Activated naive CD4-positive, alpha-beta T cell treated with anti-CD3 and anti-CD28 coated beads, Interleukin-2, amount 50 U/mL, for 24 hours (primary cell): ENCODE results near the gene PMPCA.

ENCODE experiments used
- H3K27ac Mint-ChIP-seq: one replicate; pipeline ENCODE4 v1.8.0; 2021; ENCODE audit warnings: mild to moderate bottlenecking, mixed read lengths
- H3K27me3 Mint-ChIP-seq: one replicate; pipeline ENCODE4 v1.8.0; 2021; ENCODE audit warnings: mixed read lengths
- H3K36me3 Mint-ChIP-seq: one replicate; pipeline ENCODE4 v1.8.0; 2021; ENCODE audit warnings: mixed read lengths
- H3K4me1 Mint-ChIP-seq: one replicate; pipeline ENCODE4 v1.8.0; 2021; ENCODE audit warnings: mixed read lengths
- H3K4me3 Mint-ChIP-seq: one replicate; pipeline ENCODE4 v1.8.0; 2021; ENCODE audit warnings: mild to moderate bottlenecking, mixed read lengths
- H3K9me3 Mint-ChIP-seq: one replicate; pipeline ENCODE4 v1.8.0; 2021; ENCODE audit warnings: mixed read lengths

PMPCA gene

GRCh38 chr9:136443087-136443486 lies 32.6 kb downstream of the PMPCA start:
- Mint-ChIP-seq H3K27me3 (no peaks in the 10 kb centered on the region), H3K9me3 (no peaks in the 10 kb centered on the region), H3K4me3 (no peak overlapping the region), H3K36me3 (peaks cover 2% of the 10 kb centered on the region), H3K4me1 (peaks cover 4% of the 10 kb centered on the region), H3K27ac (peak overlapping the region; percentile 59)

GRCh38 chr9:136443687-136444086 lies 33.2 kb downstream of the PMPCA start:
- Mint-ChIP-seq H3K9me3 (no peaks in the 10 kb centered on the region), H3K4me3 (no peak overlapping the region), H3K4me1 (no peaks in the 10 kb centered on the region), H3K36me3 (peaks cover 2% of the 10 kb centered on the region), H3K27me3 (no peaks in the 10 kb centered on the region), H3K27ac (no peak overlapping the region)

- no peaks in the 10 kb centered on the region for H3K27me3 Mint-ChIP-seq
- no peaks in the 10 kb centered on the region for H3K4me1 Mint-ChIP-seq
- H3K4me3 Mint-ChIP-seq, result no peak overlapping the region
- no peaks in the 10 kb centered on the region for H3K9me3 Mint-ChIP-seq
- H3K27ac Mint-ChIP-seq, result no peak overlapping the region
- peaks cover 2% of the 10 kb centered on the region for H3K36me3 Mint-ChIP-seq
These were observed 33.6 kb downstream of the PMPCA start for GRCh38 chr9:136444102-136444501.

GRCh38 chr9:136445799-136446198 lies 35.3 kb downstream of the PMPCA start:
- Mint-ChIP-seq H3K4me3 (no peak overlapping the region), H3K9me3 (no peaks in the 10 kb centered on the region)

GRCh38 chr9:136447173-136447778 lies 36.8 kb downstream of the PMPCA start:
- peaks cover 6% of the 10 kb centered on the region for H3K36me3 Mint-ChIP-seq
- H3K4me3 Mint-ChIP-seq, result no peak overlapping the region
- H3K27ac Mint-ChIP-seq, result peak overlapping the region; percentile 65
- H3K4me1 Mint-ChIP-seq, result no peaks in the 10 kb centered on the region
- H3K9me3 Mint-ChIP-seq, result no peaks in the 10 kb centered on the region
- no peaks in the 10 kb centered on the region for H3K27me3 Mint-ChIP-seq

More at GRCh38 chr9:136445799-136446198, 35.3 kb downstream of the PMPCA start:
- H3K27ac Mint-ChIP-seq, result no peak overlapping the region
- H3K36me3 Mint-ChIP-seq, result peaks cover 6% of the 10 kb centered on the region
- H3K4me1 Mint-ChIP-seq, result no peaks in the 10 kb centered on the region
- no peaks in the 10 kb centered on the region for H3K27me3 Mint-ChIP-seq

- Mint-ChIP-seq H3K27ac (no peak overlapping the region), H3K36me3 (peaks cover 12% of the 10 kb centered on the region), H3K9me3 (no peaks in the 10 kb centered on the region), H3K4me3 (no peak overlapping the region), H3K4me1 (no peaks in the 10 kb centered on the region), H3K27me3 (no peaks in the 10 kb centered on the region)
These were observed 38.2 kb downstream of the PMPCA start for GRCh38 chr9:136448655-136449054.

- H3K27me3 Mint-ChIP-seq, result no peaks in the 10 kb centered on the region
- no peak overlapping the region for H3K4me3 Mint-ChIP-seq
- no peaks in the 10 kb centered on the region for H3K9me3 Mint-ChIP-seq
- H3K4me1 Mint-ChIP-seq, result no peaks in the 10 kb centered on the region
- peaks cover 14% of the 10 kb centered on the region for H3K36me3 Mint-ChIP-seq
- H3K27ac Mint-ChIP-seq, result peak overlapping the region; percentile 51
These were observed 40.9 kb downstream of the PMPCA start for GRCh38 chr9:136451221-136451877.

GRCh38 chr9:136453326-136453725 lies 42.9 kb downstream of the PMPCA start:
- peaks cover 15% of the 10 kb centered on the region for H3K36me3 Mint-ChIP-seq

GRCh38 chr9:136454026-136454796 lies 43.8 kb downstream of the PMPCA start:
- H3K36me3 Mint-ChIP-seq, result peaks cover 16% of the 10 kb centered on the region
- H3K9me3 Mint-ChIP-seq, result no peaks in the 10 kb centered on the region

More at GRCh38 chr9:136453326-136453725, 42.9 kb downstream of the PMPCA start:
- Mint-ChIP-seq H3K4me1 (no peaks in the 10 kb centered on the region), H3K9me3 (no peaks in the 10 kb centered on the region), H3K27me3 (no peaks in the 10 kb centered on the region), H3K4me3 (no peak overlapping the region), H3K27ac (peak overlapping the region; percentile 2)

GRCh38 chr9:136455043-136456002 lies 44.9 kb downstream of the PMPCA start:
- H3K4me1 Mint-ChIP-seq, result no peaks in the 10 kb centered on the region

More at GRCh38 chr9:136454026-136454796, 43.8 kb downstream of the PMPCA start:
- Mint-ChIP-seq H3K4me1 (no peaks in the 10 kb centered on the region), H3K4me3 (no peak overlapping the region), H3K27me3 (no peaks in the 10 kb centered on the region), H3K27ac (no peak overlapping the region)

GRCh38 chr9:136456258-136456657 lies 45.8 kb downstream of the PMPCA start:
- H3K27ac Mint-ChIP-seq, result no peak overlapping the region
- H3K36me3 Mint-ChIP-seq, result peaks cover 12% of the 10 kb centered on the region
- no peaks in the 10 kb centered on the region for H3K27me3 Mint-ChIP-seq
- no peak overlapping the region for H3K4me3 Mint-ChIP-seq
- no peaks in the 10 kb centered on the region for H3K9me3 Mint-ChIP-seq
- H3K4me1 Mint-ChIP-seq, result no peaks in the 10 kb centered on the region

More at GRCh38 chr9:136455043-136456002, 44.9 kb downstream of the PMPCA start:
- Mint-ChIP-seq H3K27ac (no peak overlapping the region), H3K27me3 (no peaks in the 10 kb centered on the region), H3K36me3 (peaks cover 12% of the 10 kb centered on the region), H3K4me3 (no peak overlapping the region), H3K9me3 (no peaks in the 10 kb centered on the region)

GRCh38 chr9:136457326-136457725 lies 46.9 kb downstream of the PMPCA start:
- H3K4me3 Mint-ChIP-seq, result no peak overlapping the region
- no peaks in the 10 kb centered on the region for H3K4me1 Mint-ChIP-seq
- no peaks in the 10 kb centered on the region for H3K9me3 Mint-ChIP-seq
- no peak overlapping the region for H3K27ac Mint-ChIP-seq
- H3K36me3 Mint-ChIP-seq, result peaks cover 12% of the 10 kb centered on the region
- no peaks in the 10 kb centered on the region for H3K27me3 Mint-ChIP-seq

- H3K27me3 Mint-ChIP-seq, result no peaks in the 10 kb centered on the region
- H3K4me1 Mint-ChIP-seq, result no peaks in the 10 kb centered on the region
- H3K9me3 Mint-ChIP-seq, result no peaks in the 10 kb centered on the region
- peaks cover 9% of the 10 kb centered on the region for H3K36me3 Mint-ChIP-seq
- H3K4me3 Mint-ChIP-seq, result no peak overlapping the region
- no peak overlapping the region for H3K27ac Mint-ChIP-seq
These were observed 49.0 kb downstream of the PMPCA start for GRCh38 chr9:136459425-136459824.

- H3K27me3 Mint-ChIP-seq, result no peaks in the 10 kb centered on the region
- H3K4me1 Mint-ChIP-seq, result no peaks in the 10 kb centered on the region
- no peaks in the 10 kb centered on the region for H3K9me3 Mint-ChIP-seq
- H3K36me3 Mint-ChIP-seq, result peaks cover 11% of the 10 kb centered on the region
- H3K27ac Mint-ChIP-seq, result no peak overlapping the region
- H3K4me3 Mint-ChIP-seq, result no peak overlapping the region
These were observed 50.4 kb downstream of the PMPCA start for GRCh38 chr9:136460772-136461325.

- Mint-ChIP-seq H3K27ac (no peak overlapping the region), H3K36me3 (peaks cover 9% of the 10 kb centered on the region), H3K4me1 (no peaks in the 10 kb centered on the region), H3K9me3 (no peaks in the 10 kb centered on the region), H3K27me3 (no peaks in the 10 kb centered on the region), H3K4me3 (no peak overlapping the region)
These were observed 52.2 kb downstream of the PMPCA start for GRCh38 chr9:136462664-136463063.
